K562 (cell line): ENCODE data around the gene TLE3. TPM values are rescaled to one million over a fixed set of nuclear protein-coding genes. Genes with fewer than 3 reads are reported as not detected.

Experiments
- ATF1 ChIP-seq, 2 experiments: fragments of 450-650 bp in 1 of 2; IDR thresholded peaks; 2 replicates each; pipeline ENCODE4 v1.6.1; 2016; ENCODE audit warnings: missing compliant biosample characterization in 1 of 2, missing genetic modification characterization in 1 of 2
- C11orf30 ChIP-seq: fragments of 450-650 bp; IDR thresholded peaks from 2 replicates; pipeline ENCODE4 v1.6.1; 2016; ENCODE audit warnings: low read depth, mild to moderate bottlenecking
- HNRNPK ChIP-seq: fragments of 200-400 bp; formaldehyde crosslinking; IDR thresholded peaks from one replicate; pipeline ENCODE4 v1.6.1; 2018; ENCODE audit warnings: mild to moderate bottlenecking, low read depth, low read length; ENCODE audit not compliant: poor library complexity, severe bottlenecking
- IFI16 ChIP-seq: fragments of 250-450 bp; sonication (Bioruptor Pico); IDR thresholded peaks from 2 replicates; pipeline ENCODE4 v2.1.2; 2022; ENCODE audit warnings: mild to moderate bottlenecking, inconsistent platforms
- MAFG ChIP-seq: fragments of 450-650 bp; conservative IDR thresholded peaks from 2 replicates; pipeline ENCODE4 v1.6.1; 2016; ENCODE audit warnings: missing genetic modification characterization, missing compliant biosample characterization
- NCOA6 ChIP-seq: fragments of 450-650 bp; IDR thresholded peaks from 2 replicates; pipeline ENCODE4 v1.6.1; 2017; ENCODE audit warnings: mild to moderate bottlenecking
- NR2F6 ChIP-seq: fragments of 450-650 bp; formaldehyde crosslinking; IDR thresholded peaks from 2 replicates; pipeline ENCODE4 v1.4.0; 2020; ENCODE audit warnings: mild to moderate bottlenecking
- PML ChIP-seq: IDR thresholded peaks from 2 replicates; pipeline ENCODE4 v1.6.1; 2012; ENCODE audit warnings: low read length, inconsistent platforms
- PTBP1 ChIP-seq: fragments of 200-400 bp; formaldehyde crosslinking; IDR thresholded peaks from 2 replicates; pipeline ENCODE4 v1.6.1; 2017; ENCODE audit warnings: low read depth, low read length
- SMARCE1 ChIP-seq: fragments of 450-650 bp; IDR thresholded peaks from 2 replicates; pipeline ENCODE4 v1.7.1; 2016; ENCODE audit warnings: mild to moderate bottlenecking
- SPI1 ChIP-seq: IDR thresholded peaks from 2 replicates; pipeline ENCODE4 v1.6.1; 2011; ENCODE audit warnings: low read depth, low read length, control low read depth, borderline replicate concordance
- TBP ChIP-seq: optimal IDR thresholded peaks from 2 replicates; pipeline ENCODE3; 2011; ENCODE audit warnings: low read depth, low read length, improper control_type of control experiment
- TEAD4 ChIP-seq, 2 experiments: sonication (generic) in 1 of 2; formaldehyde crosslinking in 1 of 2; IDR thresholded peaks; 2 replicates each; pipeline versions ENCODE4 v1.6.1 to v1.8.0; 2012 to 2022; ENCODE audit warnings: borderline replicate concordance in 1 of 2, inconsistent platforms in 1 of 2, low read length in 1 of 2, mild to moderate bottlenecking in 1 of 2, missing genetic modification reagents in 1 of 2
- TFAM ChIP-seq: fragments of 250-450 bp; sonication (Bioruptor Pico); conservative IDR thresholded peaks from 2 replicates; pipeline ENCODE4 v1.5.0; 2021; ENCODE audit warnings: mild to moderate bottlenecking, moderate library complexity
- VEZF1 ChIP-seq: fragments of 200-800 bp; sonication (Bioruptor generic); IDR thresholded peaks from 2 replicates; pipeline ENCODE4 v1.6.1; 2017; ENCODE audit warnings: missing genetic modification characterization, missing compliant biosample characterization
- ZNF140 ChIP-seq: fragments of 250-450 bp; sonication (Bioruptor Pico); IDR thresholded peaks from 2 replicates; pipeline ENCODE4 v1.8.0; 2021; ENCODE audit warnings: moderate library complexity, mild to moderate bottlenecking, inconsistent platforms
- ZNF778 ChIP-seq: fragments of 450-650 bp; formaldehyde crosslinking; IDR thresholded peaks from 2 replicates; pipeline ENCODE4 v1.4.0; 2020; ENCODE audit warnings: mild to moderate bottlenecking, moderate library complexity
- polyA plus RNA-seq, 8 experiments: library from polyadenylated mRNA; depleted of rRNA in 4 of 8; stranded (reverse) in 5 of 8; unstranded in 3 of 8; fragments of >200 nt; fragmentation: Nextera tagmentation in 2 of 8; fragmentation: Illumina TruSeq in 1 of 8; extraction: Ambion mirVana in 2 of 8; extraction: Trizol in 1 of 8; gene quantifications; 2 replicates each; pipeline versions ENCODE4 v1.2.1 to v1.2.3, GENCODE V29; 2011 to 2014; ENCODE audit warnings: inconsistent platforms in 1 of 8, missing spikeins in 1 of 8
- total RNA-seq, 7 experiments: library from RNA; depleted of rRNA in 6 of 7; stranded (reverse); fragments of >200 nt in 6 of 7; fragmentation: Illumina TruSeq in 2 of 7; extraction: Trizol in 2 of 7; gene quantifications; 2 replicates each; pipeline versions ENCODE4 v1.2.1 to v1.2.3, GENCODE V29; 2011 to 2021; ENCODE audit warnings: low replicate concordance in 1 of 7
- TF ChIP-seq, protein P1 (sequence below): fragments of 450-650 bp; formaldehyde crosslinking; IDR thresholded peaks from 2 replicates; pipeline ENCODE4 v1.4.0; 2022; ENCODE audit warnings: mild to moderate bottlenecking, moderate library complexity
- TF ChIP-seq, protein P2 (sequence below): fragments of 250-450 bp; sonication (Bioruptor Pico); IDR thresholded peaks from 2 replicates; pipeline ENCODE4 v1.4.0; 2020

TLE3 gene
- total and polyA plus RNA-seq, 9 of the 15 experiments (the other 6 are each of a cell fraction or from before 2014, with no cell fraction given): 1.5 to 84.2 (median 14.1) TPM

GRCh38 chr15:70086636-70087035 is 11.1 kb downstream of the TLE3 start (continued):
- TF ChIP-seq TBP: no peak
- TF ChIP-seq PTBP1: no peak
- TF ChIP-seq, protein P1, sequence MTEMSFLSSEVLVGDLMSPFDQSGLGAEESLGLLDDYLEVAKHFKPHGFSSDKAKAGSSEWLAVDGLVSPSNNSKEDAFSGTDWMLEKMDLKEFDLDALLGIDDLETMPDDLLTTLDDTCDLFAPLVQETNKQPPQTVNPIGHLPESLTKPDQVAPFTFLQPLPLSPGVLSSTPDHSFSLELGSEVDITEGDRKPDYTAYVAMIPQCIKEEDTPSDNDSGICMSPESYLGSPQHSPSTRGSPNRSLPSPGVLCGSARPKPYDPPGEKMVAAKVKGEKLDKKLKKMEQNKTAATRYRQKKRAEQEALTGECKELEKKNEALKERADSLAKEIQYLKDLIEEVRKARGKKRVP (CRISPR knock-in tag): no peak
- TF ChIP-seq TEAD4 (IDR thresholded peaks at IDR 0.05; ENCODE audit: low read length): no peak
- no peak for TF ChIP-seq TEAD4 (CRISPR knock-in tag; IDR thresholded peaks at IDR 0.05; ENCODE audit: borderline replicate concordance)
- no peak for TF ChIP-seq ATF1 (CRISPR knock-in tag; IDR thresholded peaks at IDR 0.05)
- TF ChIP-seq ATF1 (tag; IDR thresholded peaks at IDR 0.05): no peak
- no peak for TF ChIP-seq TFAM
- TF ChIP-seq, protein P2, sequence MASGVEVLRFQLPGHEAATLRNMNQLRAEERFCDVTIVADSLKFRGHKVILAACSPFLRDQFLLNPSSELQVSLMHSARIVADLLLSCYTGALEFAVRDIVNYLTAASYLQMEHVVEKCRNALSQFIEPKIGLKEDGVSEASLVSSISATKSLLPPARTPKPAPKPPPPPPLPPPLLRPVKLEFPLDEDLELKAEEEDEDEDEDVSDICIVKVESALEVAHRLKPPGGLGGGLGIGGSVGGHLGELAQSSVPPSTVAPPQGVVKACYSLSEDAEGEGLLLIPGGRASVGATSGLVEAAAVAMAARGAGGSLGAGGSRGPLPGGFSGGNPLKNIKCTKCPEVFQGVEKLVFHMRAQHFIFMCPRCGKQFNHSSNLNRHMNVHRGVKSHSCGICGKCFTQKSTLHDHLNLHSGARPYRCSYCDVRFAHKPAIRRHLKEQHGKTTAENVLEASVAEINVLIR (CRISPR knock-in tag): no peak
- TF ChIP-seq HNRNPK: no peak
- TF ChIP-seq ZNF778 (CRISPR knock-in tag): no peak
- no peak for TF ChIP-seq NCOA6
- TF ChIP-seq IFI16 (CRISPR knock-in tag): no peak
- no peak for TF ChIP-seq NR2F6 (CRISPR knock-in tag)
- peak; percentile 92 for TF ChIP-seq C11orf30
- peak; percentile 56; the same call in 1 of the 2 replicates for TF ChIP-seq VEZF1 (CRISPR knock-in tag)
- TF ChIP-seq PML: no peak
- TF ChIP-seq SPI1: peak; percentile 79
- peak; percentile 69 for TF ChIP-seq SMARCE1
- TF ChIP-seq ZNF140 (CRISPR knock-in tag): no peak
- TF ChIP-seq MAFG (tag): peak; percentile 85
- TF ChIP-seq, all 486 proteins: peak for 20
